Stimulated activated CD4-positive, alpha-beta T cell treated with anti-CD3 and anti-CD28 coated beads, TNF-alpha, amount 100 ng/mL, for 24 hours (primary cell): ENCODE measurements around the gene LINC01488.

Experiments
- DNase-seq, 3 experiments: peaks; one replicate each; pipeline ENCODE4 v3.0.0-alpha.2; 2020; ENCODE audit warnings: low read depth in 3 of 3

LINC01488 gene

GRCh38 chr11:69529001-69529400 is 47.5 kb downstream of the LINC01488 start:
- DNase-seq: no peak

GRCh38 chr11:69530278-69531070 is 49.0 kb downstream of the LINC01488 start:
- DNase-seq: no peak

- DNase-seq: no peak
Observed at GRCh38 chr11:69531071-69531716, 49.7 kb downstream of the LINC01488 start.

GRCh38 chr11:69531717-69532088 is 50.2 kb downstream of the LINC01488 start:
- no peak for DNase-seq

GRCh38 chr11:69533296-69534165 is 52.1 kb downstream of the LINC01488 start:
- DNase-seq: no peak

- no peak for DNase-seq
Observed at GRCh38 chr11:69534166-69534530, 52.7 kb downstream of the LINC01488 start.

GRCh38 chr11:69535908-69536307 is 54.4 kb downstream of the LINC01488 start:
- no peak for DNase-seq

GRCh38 chr11:69536406-69536805 is 54.9 kb downstream of the LINC01488 start:
- DNase-seq: no peak

- DNase-seq: no peak
Observed at GRCh38 chr11:69537126-69537525, 55.7 kb downstream of the LINC01488 start.

GRCh38 chr11:69537855-69538640 is 56.6 kb downstream of the LINC01488 start:
- no peak for DNase-seq

GRCh38 chr11:69538854-69539253 is 57.4 kb downstream of the LINC01488 start:
- DNase-seq: no peak

- no peak for DNase-seq
Observed at GRCh38 chr11:69539416-69540117, 58.1 kb downstream of the LINC01488 start.

- DNase-seq: no peak
Observed at GRCh38 chr11:69540118-69541000, 58.9 kb downstream of the LINC01488 start.

GRCh38 chr11:69541001-69541285 is 59.5 kb downstream of the LINC01488 start:
- DNase-seq: no peak

- no peak for DNase-seq
Observed at GRCh38 chr11:69541501-69542313, 60.2 kb downstream of the LINC01488 start.

GRCh38 chr11:69542314-69543168 is 61.1 kb downstream of the LINC01488 start:
- no peak for DNase-seq
